ENCODE measurements around the gene GSC2. TPM values are rescaled to one million over a fixed set of nuclear protein-coding genes. Genes with fewer than 3 reads are reported as not detected.

GSC2 gene
- total and polyA plus RNA-seq, 9 of the 15 experiments (the other 6 are each of a cell fraction or from before 2014, with no cell fraction given): not detected

- TF ChIP-seq REST (IDR thresholded peaks at IDR 0.05; ENCODE audit: borderline replicate concordance): no peak
- TF ChIP-seq REST (CRISPR knock-in tag; IDR thresholded peaks at IDR 0.05; ENCODE audit: low read depth): no peak
- no peak for TF ChIP-seq NR2C1 (IDR thresholded peaks at IDR 0.05)
- no peak for TF ChIP-seq NR2C1 (tag; IDR thresholded peaks at IDR 0.05)
- TF ChIP-seq HOXB6 (CRISPR knock-in tag; IDR thresholded peaks at IDR 0.05; ENCODE audit: borderline replicate concordance): no peak
- 0 out of 2 replicates have a peak, but pooled peaks have one; percentile 8 for TF ChIP-seq HSF4 (CRISPR knock-in tag; IDR thresholded peaks at IDR 0.05; ENCODE audit: borderline replicate concordance)
- TF ChIP-seq GATA2 (CRISPR knock-in tag; IDR thresholded peaks at IDR 0.05): no peak
- TF ChIP-seq UBTF (IDR thresholded peaks at IDR 0.05; ENCODE audit: borderline replicate concordance in 1 of 2, low read depth in 2 of 2, low read length in 2 of 2): no peak; a peak in 1 of 4 replicates
- TF ChIP-seq KAT2B (IDR thresholded peaks at IDR 0.05; ENCODE audit: low read depth, low read length): no peak
- peak; percentile 7 for TF ChIP-seq SAP30 (IDR thresholded peaks at IDR 0.05; ENCODE audit: borderline replicate concordance, insufficient read depth, low read depth, low read length, poor library complexity, severe bottlenecking)
- TF ChIP-seq MAZ (CRISPR knock-in tag; conservative IDR thresholded peaks at IDR 0.05 in 1 of 2, IDR thresholded peaks at IDR 0.05 in 1 of 2): no peak
- TF ChIP-seq GABPB2 (CRISPR knock-in tag; conservative IDR thresholded peaks at IDR 0.05): 0 out of 2 replicates have a peak, but pooled peaks have one; percentile 20
- 0 out of 2 replicates have a peak, but pooled peaks have one; percentile 14 for TF ChIP-seq ARID3A (IDR thresholded peaks at IDR 0.05; ENCODE audit: borderline replicate concordance, low read depth, low read length)
- TF ChIP-seq MXD1 (CRISPR knock-in tag; IDR thresholded peaks at IDR 0.05; ENCODE audit: borderline replicate concordance, poor library complexity, severe bottlenecking): no peak
- TF ChIP-seq TBP (optimal IDR thresholded peaks at IDR 0.05; ENCODE audit: low read depth, low read length): peak; percentile 17
These were observed 40.0 kb downstream of the GSC2 start (continued) for GRCh38 chr22:19110064-19110458.

All from K562 (cell line).